Testis (tissue), 3 donors: Measurements from ENCODE around the gene CDYL2. TPM values are rescaled to one million over a fixed set of nuclear protein-coding genes. Genes with fewer than 3 reads are reported as not detected.

ENCODE experiments used
- DNase-seq: peaks from one replicate; pipeline ENCODE4 v3.0.0-alpha.2; 2019
- H3K27ac ChIP-seq, 2 donors: fragments of 200-600 bp; sonication (generic); one replicate each; pipeline ENCODE4 v1.5.1; 2019
- H3K27me3 ChIP-seq: fragments of 200-600 bp; sonication (generic); one replicate; pipeline ENCODE4 v1.5.1; 2019
- H3K36me3 ChIP-seq: fragments of 200-600 bp; sonication (generic); one replicate; pipeline ENCODE4 v1.5.1; 2017; ENCODE audit warnings: low read depth; ENCODE audit errors: missing control alignments
- H3K4me1 ChIP-seq: fragments of 200-600 bp; sonication (generic); one replicate; pipeline ENCODE4 v1.5.1; 2019
- H3K4me3 ChIP-seq, 2 donors: fragments of 200-600 bp; sonication (generic); one replicate each; pipeline ENCODE4 v1.5.1; 2017 to 2019
- H3K9me3 ChIP-seq: fragments of 200-600 bp; sonication (generic); one replicate; pipeline ENCODE4 v1.5.1; 2017
- POLR2A ChIP-seq: fragments of 450-650 bp; IDR thresholded peaks from one replicate; pipeline ENCODE4 v1.6.1; 2017; ENCODE audit warnings: antibody characterized with exemption, mild to moderate bottlenecking, moderate library complexity
- WGBS, 2 donors: methylation state at CpG; one replicate each; pipeline ENCODE4 v1.1.5; 2018; 5-methylcytosine and 5-hydroxymethylcytosine counted together
- intact Hi-C: fragments of 100-400 bp; cut with DNase I; formaldehyde crosslinking; loops from one replicate; pipeline ENCODE4 v1.15.1; 2023; ENCODE audit warnings: low total_unique reads
- polyA plus RNA-seq: library from polyadenylated mRNA; stranded (reverse); fragments of 350-450 nt; fragmentation: Illumina TruSeq; extraction: RNeasy Lipid Tissue Mini Kit (QIAGEN cat#74804); gene quantifications from one replicate; pipeline ENCODE4 v1.2.3, GENCODE V29; 2014; ENCODE audit warnings: low read depth, low replicate concordance; ENCODE audit not compliant: insufficient read depth
- total RNA-seq, 2 donors: library from RNA; depleted of rRNA; stranded (reverse); fragments of >200 nt; gene quantifications; one replicate each; pipeline ENCODE4 v1.2.3, GENCODE V29; 2016
- TF ChIP-seq, protein P1 (sequence below), 3 experiments: fragments of 450-650 bp in 2 of 3; fragments of 200-600 bp in 1 of 3; sonication (generic) in 1 of 3; IDR thresholded peaks; one replicate each; pipeline ENCODE4 v1.5.1; 2016 to 2019; ENCODE audit warnings: antibody characterized with exemption in 3 of 3, mild to moderate bottlenecking in 2 of 3, moderate library complexity in 1 of 3

CDYL2 gene
- total and polyA plus RNA-seq, 3 donors from 2014 or later = 31.2 to 63.7 (median 60.4) TPM

DNA sequence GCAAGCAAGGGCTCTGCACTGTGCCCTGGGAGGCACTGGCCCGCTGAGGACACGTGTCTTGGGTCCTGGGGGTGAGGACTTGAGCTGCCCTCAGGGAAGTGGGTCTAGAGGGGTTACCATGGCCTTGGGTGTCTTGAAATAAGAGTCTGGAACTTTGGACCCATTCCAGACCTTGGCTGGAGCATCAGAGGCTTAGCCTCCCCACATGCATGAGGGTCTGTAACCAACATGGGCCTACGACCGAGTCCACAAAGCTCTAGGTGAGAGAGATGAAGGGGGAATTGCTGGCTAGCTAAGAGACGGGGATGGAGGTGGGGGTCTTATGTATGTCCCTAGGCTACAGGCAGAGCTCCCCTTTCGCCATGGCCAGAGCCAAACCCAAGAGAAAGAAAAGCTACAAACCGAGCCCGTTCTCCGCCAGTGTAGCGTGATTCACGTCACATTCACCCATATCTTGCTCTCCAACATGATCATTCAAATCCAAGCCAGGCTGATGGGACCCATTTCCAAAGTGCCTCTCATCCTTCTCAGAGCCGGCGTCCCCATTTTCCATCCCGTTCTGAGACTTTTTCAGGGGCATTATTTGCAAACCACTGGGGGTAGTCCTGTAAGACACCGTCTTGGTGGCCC lies 120.1 kb downstream of the CDYL2 start:
- Histone ChIP-seq H3K4me3 (no peak overlapping the region), H3K4me1 (no peaks in the 10 kb centered on the region), H3K9me3 (no peaks in the 10 kb centered on the region), H3K27ac (no peak overlapping the region), H3K27me3 (no peaks in the 10 kb centered on the region), H3K36me3 (no peaks in the 10 kb centered on the region)
- WGBS, 2 donors = 94 to 97% methylated on average over 15 of the region's 15 CpGs
- no peak for DNase-seq
- intact Hi-C loops = no loop called here
- no peak for TF ChIP-seq POLR2A
- TF ChIP-seq, protein P1, sequence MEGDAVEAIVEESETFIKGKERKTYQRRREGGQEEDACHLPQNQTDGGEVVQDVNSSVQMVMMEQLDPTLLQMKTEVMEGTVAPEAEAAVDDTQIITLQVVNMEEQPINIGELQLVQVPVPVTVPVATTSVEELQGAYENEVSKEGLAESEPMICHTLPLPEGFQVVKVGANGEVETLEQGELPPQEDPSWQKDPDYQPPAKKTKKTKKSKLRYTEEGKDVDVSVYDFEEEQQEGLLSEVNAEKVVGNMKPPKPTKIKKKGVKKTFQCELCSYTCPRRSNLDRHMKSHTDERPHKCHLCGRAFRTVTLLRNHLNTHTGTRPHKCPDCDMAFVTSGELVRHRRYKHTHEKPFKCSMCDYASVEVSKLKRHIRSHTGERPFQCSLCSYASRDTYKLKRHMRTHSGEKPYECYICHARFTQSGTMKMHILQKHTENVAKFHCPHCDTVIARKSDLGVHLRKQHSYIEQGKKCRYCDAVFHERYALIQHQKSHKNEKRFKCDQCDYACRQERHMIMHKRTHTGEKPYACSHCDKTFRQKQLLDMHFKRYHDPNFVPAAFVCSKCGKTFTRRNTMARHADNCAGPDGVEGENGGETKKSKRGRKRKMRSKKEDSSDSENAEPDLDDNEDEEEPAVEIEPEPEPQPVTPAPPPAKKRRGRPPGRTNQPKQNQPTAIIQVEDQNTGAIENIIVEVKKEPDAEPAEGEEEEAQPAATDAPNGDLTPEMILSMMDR (IDR thresholded peaks at IDR 0.05) = no peak

DNA sequence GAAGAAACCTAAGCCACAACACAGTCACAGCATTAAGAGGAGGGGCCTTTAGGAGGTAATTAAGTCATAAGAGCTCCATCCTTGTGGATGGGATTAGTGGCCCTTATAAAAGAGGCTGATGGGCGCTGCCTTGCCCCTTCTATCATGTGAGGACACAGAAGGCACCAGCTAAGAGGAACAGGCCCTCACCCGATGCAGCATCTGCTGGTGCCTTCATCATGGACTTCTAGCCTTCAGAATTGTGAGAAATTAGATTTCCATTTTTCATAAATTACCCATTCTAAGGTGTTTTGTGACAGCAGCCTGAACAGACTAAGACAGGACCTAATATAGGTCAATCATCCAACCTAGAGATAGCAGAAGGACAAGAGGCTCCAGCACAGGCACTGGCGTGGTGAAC lies 120.8 kb downstream of the CDYL2 start:
- Histone ChIP-seq H3K4me1 (no peaks in the 10 kb centered on the region), H3K36me3 (no peaks in the 10 kb centered on the region), H3K27ac (no peak overlapping the region), H3K4me3 (no peak overlapping the region), H3K27me3 (no peaks in the 10 kb centered on the region), H3K9me3 (no peaks in the 10 kb centered on the region)
- TF ChIP-seq, protein P1 (IDR thresholded peaks at IDR 0.05) = no peak
- TF ChIP-seq POLR2A = no peak
- DNase-seq = no peak
- intact Hi-C loops = no loop called here
- WGBS, 2 donors = 97 to 100% methylated on average over 3 of the region's 3 CpGs

DNA sequence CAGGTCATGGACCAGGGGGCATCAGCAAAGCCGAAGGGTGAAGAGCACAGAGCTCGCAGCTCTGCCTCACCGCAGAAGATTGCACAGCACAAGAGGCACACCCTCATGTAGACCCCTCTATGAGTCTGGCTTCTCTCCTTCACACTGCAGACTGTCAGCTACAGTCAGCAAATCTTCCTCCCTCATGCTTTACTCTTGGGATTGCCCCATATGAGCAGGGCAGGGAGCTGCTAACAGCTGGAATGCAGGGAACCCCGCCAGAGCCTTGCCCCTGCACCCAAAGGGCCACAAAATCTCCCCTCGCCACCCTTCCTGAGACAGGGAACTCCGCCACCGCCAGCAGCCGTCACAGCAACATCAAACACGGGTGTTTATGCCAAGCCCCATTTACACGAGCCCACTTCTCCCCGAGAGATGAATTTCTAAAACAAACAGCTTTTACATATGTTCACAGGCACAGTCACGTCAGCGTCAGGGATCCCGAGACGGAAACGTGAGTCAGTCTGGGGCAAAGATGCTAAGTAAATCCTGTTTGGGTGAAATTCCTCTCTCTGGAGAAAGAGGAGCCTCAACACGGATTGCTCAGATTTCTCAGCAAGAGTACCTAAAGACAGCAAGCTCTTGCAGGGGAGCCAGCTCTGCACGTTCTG lies 121.9 kb downstream of the CDYL2 start:
- Histone ChIP-seq H3K9me3 (no peaks in the 10 kb centered on the region), H3K4me1 (no peaks in the 10 kb centered on the region), H3K4me3 (no peak overlapping the region), H3K27me3 (no peaks in the 10 kb centered on the region), H3K36me3 (no peaks in the 10 kb centered on the region), H3K27ac (no peak overlapping the region)
- 89 to 92% methylated on average over 18 of the region's 18 CpGs for WGBS, 2 donors
- intact Hi-C loops = no loop called here
- TF ChIP-seq, protein P1 (IDR thresholded peaks at IDR 0.05) = no peak
- no peak for TF ChIP-seq POLR2A
- DNase-seq = no peak

DNA sequence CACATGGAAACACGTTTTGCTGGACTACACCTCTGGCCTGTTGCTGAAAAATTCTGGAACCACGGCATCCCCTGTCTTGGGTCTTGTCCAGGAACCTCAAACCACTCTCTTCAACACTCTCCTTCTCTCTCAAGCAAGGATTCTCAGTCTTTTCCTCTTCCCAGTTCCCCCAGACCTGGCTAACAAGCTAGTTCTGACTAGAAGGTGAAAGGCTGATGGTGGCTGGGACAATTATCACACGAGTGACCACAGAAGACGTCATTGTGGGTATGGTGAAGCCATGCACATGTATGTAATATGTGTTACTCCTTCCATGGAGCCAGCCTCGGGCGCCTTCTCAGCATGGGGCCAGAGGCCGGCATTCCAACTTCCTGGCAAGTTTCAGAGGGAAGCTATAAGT lies 123.0 kb downstream of the CDYL2 start:
- H3K9me3 ChIP-seq = no peaks in the 10 kb centered on the region
- no peak overlapping the region for H3K27ac ChIP-seq
- WGBS, 2 donors = 90 to 92% methylated on average over 6 to 7 of the region's 7 CpGs
- H3K27me3 ChIP-seq = no peaks in the 10 kb centered on the region
- no peak overlapping the region for H3K4me3 ChIP-seq
- H3K36me3 ChIP-seq = no peaks in the 10 kb centered on the region
- intact Hi-C loops = no loop called here
- no peak for DNase-seq
- peaks cover 1% of the 10 kb centered on the region for H3K4me1 ChIP-seq
- no peak for TF ChIP-seq POLR2A
- TF ChIP-seq, protein P1 (IDR thresholded peaks at IDR 0.05) = no peak

DNA sequence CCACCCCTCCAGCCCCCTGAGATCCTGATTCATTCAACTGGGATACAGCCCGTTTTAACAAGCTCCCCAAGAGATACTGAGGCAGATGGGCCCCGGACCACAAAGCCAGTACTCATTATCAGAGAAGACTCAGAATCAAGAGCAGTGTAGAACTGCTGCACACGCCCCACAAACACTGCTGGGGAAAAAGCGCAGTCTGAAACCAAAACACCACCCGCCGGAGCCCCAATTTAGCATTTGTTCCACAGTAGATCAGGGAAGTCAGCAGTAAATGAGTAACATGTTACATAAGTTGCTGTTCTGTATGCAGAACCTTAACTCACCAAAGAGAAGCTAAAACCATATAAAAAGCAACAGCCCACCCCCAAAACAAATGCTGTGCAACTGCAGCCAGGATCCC lies 123.6 kb downstream of the CDYL2 start:
- Histone ChIP-seq H3K36me3 (no peaks in the 10 kb centered on the region), H3K4me3 (no peak overlapping the region), H3K4me1 (peaks cover 5% of the 10 kb centered on the region), H3K9me3 (no peaks in the 10 kb centered on the region), H3K27me3 (no peaks in the 10 kb centered on the region), H3K27ac (no peak overlapping the region)
- intact Hi-C loops = no loop called here
- no peak for DNase-seq
- WGBS, 2 donors = 82 to 95% methylated on average over 6 of the region's 6 CpGs
- no peak for TF ChIP-seq POLR2A
- TF ChIP-seq, protein P1 (IDR thresholded peaks at IDR 0.05) = no peak
